Measurements from ENCODE around the gene PHC3.

GRCh38 chr3:170178651-170179050, 2.9 kb downstream of the PHC3 start:
- TF ChIP-seq, protein P1, sequence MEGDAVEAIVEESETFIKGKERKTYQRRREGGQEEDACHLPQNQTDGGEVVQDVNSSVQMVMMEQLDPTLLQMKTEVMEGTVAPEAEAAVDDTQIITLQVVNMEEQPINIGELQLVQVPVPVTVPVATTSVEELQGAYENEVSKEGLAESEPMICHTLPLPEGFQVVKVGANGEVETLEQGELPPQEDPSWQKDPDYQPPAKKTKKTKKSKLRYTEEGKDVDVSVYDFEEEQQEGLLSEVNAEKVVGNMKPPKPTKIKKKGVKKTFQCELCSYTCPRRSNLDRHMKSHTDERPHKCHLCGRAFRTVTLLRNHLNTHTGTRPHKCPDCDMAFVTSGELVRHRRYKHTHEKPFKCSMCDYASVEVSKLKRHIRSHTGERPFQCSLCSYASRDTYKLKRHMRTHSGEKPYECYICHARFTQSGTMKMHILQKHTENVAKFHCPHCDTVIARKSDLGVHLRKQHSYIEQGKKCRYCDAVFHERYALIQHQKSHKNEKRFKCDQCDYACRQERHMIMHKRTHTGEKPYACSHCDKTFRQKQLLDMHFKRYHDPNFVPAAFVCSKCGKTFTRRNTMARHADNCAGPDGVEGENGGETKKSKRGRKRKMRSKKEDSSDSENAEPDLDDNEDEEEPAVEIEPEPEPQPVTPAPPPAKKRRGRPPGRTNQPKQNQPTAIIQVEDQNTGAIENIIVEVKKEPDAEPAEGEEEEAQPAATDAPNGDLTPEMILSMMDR (IDR thresholded peaks at IDR 0.05; ENCODE audit: poor library complexity) = no peak
- TF ChIP-seq EZH2 (IDR thresholded peaks at IDR 0.05; ENCODE audit: borderline replicate concordance) = no peak
- TF ChIP-seq EZH2phosphoT487 (IDR thresholded peaks at IDR 0.05; ENCODE audit: low read depth, severe bottlenecking, unreplicated experiment) = no peak

All from hepatocyte (in vitro differentiated cells).